HPDE6-E6E7 (cell line): ENCODE measurements around the gene PLCL1.
A peak's percentile ranks its signal among the peaks of the same experiment; 100 is the strongest.

ENCODE experiments used
- DNase-seq: peaks from one replicate; pipeline ENCODE4 v3.0.0; 2011; ENCODE audit warnings: missing footprints; ENCODE audit errors: extremely low spot score

PLCL1 gene

GRCh38 chr2:197804049-197804757, at the start of gene PLCL1:
Gene PLCL1 (plus strand): TSS chr2:197804593.
- peak; percentile 83 for DNase-seq

GRCh38 chr2:197759013-197759412, 45.4 kb upstream of the PLCL1 start:
- DNase-seq: no peak

GRCh38 chr2:197759625-197760292, 44.6 kb upstream of the PLCL1 start:
- DNase-seq: no peak

GRCh38 chr2:197760293-197760657, 44.1 kb upstream of the PLCL1 start:
- DNase-seq: no peak

GRCh38 chr2:197777823-197778407, 26.5 kb upstream of the PLCL1 start:
- DNase-seq: no peak

GRCh38 chr2:197779261-197779660, 25.1 kb upstream of the PLCL1 start:
- DNase-seq: no peak

GRCh38 chr2:197782126-197782525, 22.3 kb upstream of the PLCL1 start:
- no peak for DNase-seq

- no peak for DNase-seq
Measured at GRCh38 chr2:197784956-197785941, 19.1 kb upstream of the PLCL1 start, which contains the start of gene BOLL. Gene BOLL (minus strand): TSS chr2:197785319. CDS start chr2:197781850, 3,469 bp downstream.

GRCh38 chr2:197786010-197786877, 18.1 kb upstream of the PLCL1 start:
- no peak for DNase-seq

- no peak for DNase-seq
Measured at GRCh38 chr2:197793456-197793855, 10.9 kb upstream of the PLCL1 start.

GRCh38 chr2:197795277-197795676, 9.1 kb upstream of the PLCL1 start:
- DNase-seq: no peak

- no peak for DNase-seq
Measured at GRCh38 chr2:197798187-197798586, 6.2 kb upstream of the PLCL1 start.

- no peak for DNase-seq
Measured at GRCh38 chr2:197799068-197799467, 5.3 kb upstream of the PLCL1 start.

GRCh38 chr2:197800091-197800490, 4.3 kb upstream of the PLCL1 start:
- DNase-seq: no peak

GRCh38 chr2:197801033-197801432, 3.4 kb upstream of the PLCL1 start:
- no peak for DNase-seq

GRCh38 chr2:197803033-197803444, 1.4 kb upstream of the PLCL1 start:
- peak; percentile 35 for DNase-seq

- DNase-seq: no peak
Measured at GRCh38 chr2:197804758-197805714, 643 bp downstream of the PLCL1 start.

- DNase-seq: no peak
Measured at GRCh38 chr2:197805715-197806633, 1.6 kb downstream of the PLCL1 start.

GRCh38 chr2:197809064-197809463, 4.7 kb downstream of the PLCL1 start:
- no peak for DNase-seq
